UCSD-AML1 (cell line): ENCODE data around the gene SPRR4.
"Not testable (repeated sequence)": the region's sequence is repeated elsewhere in the genome, so short reads cannot be mapped to it uniquely, and the experiment has no call there.

ENCODE experiments used
- DNase-seq: peaks from one replicate; lab custom pipeline; 2025; ENCODE audit not compliant: unreplicated experiment; lab: John Stamatoyannopoulos, UW

SPRR4 gene

DNA sequence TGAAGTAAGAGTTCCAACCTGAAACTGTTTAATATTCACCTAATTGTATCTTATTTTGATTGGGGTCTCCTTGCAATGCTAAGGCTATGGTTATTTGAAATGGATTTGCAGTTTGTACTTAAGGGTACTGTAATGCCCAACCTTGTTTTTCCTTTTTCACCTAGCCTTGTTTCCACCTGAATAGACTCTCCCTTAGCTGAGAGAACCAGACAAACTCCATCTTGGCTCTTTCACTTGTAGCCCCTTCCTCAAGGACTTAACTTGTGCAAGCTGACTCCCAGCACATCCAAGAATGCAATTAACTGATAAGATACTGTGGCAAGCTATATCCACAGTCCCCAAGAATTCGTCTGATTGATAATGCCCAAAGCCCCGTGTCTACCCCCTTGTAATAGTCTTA lies 51.4 kb downstream of the SPRR4 start:
- not testable (repeated sequence) for DNase-seq
